Suprapubic skin (tissue), 4 donors: ENCODE data around the gene SCN7A. TPM values are rescaled to one million over a fixed set of nuclear protein-coding genes. Genes with fewer than 3 reads are reported as not detected.
A peak's percentile ranks its signal among the peaks of the same experiment; 100 is the strongest.
"Not testable (repeated sequence)": the region's sequence is repeated elsewhere in the genome, so short reads cannot be mapped to it uniquely, and the experiment has no call there.

Experiments used
- DNase-seq, 2 donors: peaks; one replicate each; pipeline ENCODE4 v3.0.0-alpha.2; 2019; ENCODE audit warnings: low spot score in 2 of 2
- H3K27ac ChIP-seq: fragments of 200-600 bp; sonication (generic); one replicate; pipeline ENCODE4 v1.5.1; 2019
- H3K27me3 ChIP-seq: fragments of 200-600 bp; sonication (generic); one replicate; pipeline ENCODE4 v1.5.1; 2019
- H3K36me3 ChIP-seq: fragments of 200-600 bp; sonication (generic); one replicate; pipeline ENCODE4 v1.5.1; 2019
- H3K4me1 ChIP-seq: fragments of 200-600 bp; sonication (generic); one replicate; pipeline ENCODE4 v1.5.1; 2019
- H3K4me3 ChIP-seq: fragments of 200-600 bp; sonication (generic); one replicate; pipeline ENCODE4 v1.5.1; 2019; ENCODE audit warnings: mild to moderate bottlenecking
- H3K9me3 ChIP-seq: fragments of 200-600 bp; sonication (generic); one replicate; pipeline ENCODE4 v1.5.1; 2019
- CTCF ChIP-seq, 2 donors: fragments of 200-600 bp in 1 of 2; fragments of 450-650 bp in 1 of 2; sonication (generic) in 1 of 2; IDR thresholded peaks; one replicate each; pipeline ENCODE4 v1.5.1; 2016 to 2019; ENCODE audit warnings: antibody characterized with exemption in 2 of 2, mild to moderate bottlenecking in 1 of 2, moderate library complexity in 1 of 2
- EP300 ChIP-seq: sonication (generic); formaldehyde crosslinking; IDR thresholded peaks from one replicate; pipeline ENCODE4 v1.6.1; 2017; ENCODE audit warnings: antibody characterized with exemption
- POLR2A ChIP-seq, 2 donors: fragments of 450-650 bp; IDR thresholded peaks; one replicate each; pipeline ENCODE4 v1.6.1; 2017; ENCODE audit warnings: antibody characterized with exemption in 2 of 2, mild to moderate bottlenecking in 2 of 2, moderate library complexity in 2 of 2
- POLR2AphosphoS5 ChIP-seq, 3 donors: sonication (generic); formaldehyde crosslinking; IDR thresholded peaks; one replicate each; pipeline ENCODE4 v1.6.1; 2017; ENCODE audit warnings: antibody characterized with exemption in 3 of 3
- WGBS: methylation state at CpG from one replicate; pipeline ENCODE4 v1.1.5; 2018; 5-methylcytosine and 5-hydroxymethylcytosine counted together
- total RNA-seq, 4 donors: library from RNA; depleted of rRNA; stranded (reverse); fragments of >200 nt; gene quantifications; one replicate each; pipeline ENCODE4 v1.1.0, GENCODE V29; 2016

Gene SCN7A
- total RNA-seq, 4 donors from 2014 or later: 2.5 to 4.6 (median 3.4) TPM

- Histone ChIP-seq H3K9me3 (no peaks in the 10 kb centered on the region), H3K4me1 (no peaks in the 10 kb centered on the region), H3K4me3 (no peak overlapping the region), H3K27me3 (no peaks in the 10 kb centered on the region), H3K27ac (no peak overlapping the region), H3K36me3 (no peaks in the 10 kb centered on the region)
- 76% methylated on average over 5 of the region's 5 CpGs for WGBS
- no peak for TF ChIP-seq EP300
- TF ChIP-seq POLR2A (IDR thresholded peaks at IDR 0.05): no peak
- no peak for TF ChIP-seq CTCF (IDR thresholded peaks at IDR 0.05)
- no peak for TF ChIP-seq POLR2AphosphoS5 (IDR thresholded peaks at IDR 0.05)
- no peak for DNase-seq
Measured at GRCh38 chr2:166468124-166469024, 25.7 kb downstream of the SCN7A start.

- H3K36me3 ChIP-seq: no peaks in the 10 kb centered on the region
- H3K9me3 ChIP-seq: no peaks in the 10 kb centered on the region
- no peaks in the 10 kb centered on the region for H3K27me3 ChIP-seq
- no peak overlapping the region for H3K4me3 ChIP-seq
- no peak for DNase-seq
- no peak overlapping the region for H3K27ac ChIP-seq
- no peak for TF ChIP-seq POLR2A (IDR thresholded peaks at IDR 0.05)
- TF ChIP-seq EP300: no peak
- no peak for TF ChIP-seq CTCF (IDR thresholded peaks at IDR 0.05)
- TF ChIP-seq POLR2AphosphoS5 (IDR thresholded peaks at IDR 0.05): no peak
- H3K4me1 ChIP-seq: no peaks in the 10 kb centered on the region
- 85% methylated on average over 1 of the region's 1 CpG for WGBS
Measured at GRCh38 chr2:166464187-166464586, 29.9 kb downstream of the SCN7A start.

GRCh38 chr2:166463640-166464039, 30.4 kb downstream of the SCN7A start:
- DNase-seq: peak in 1 of 2 donors; percentile 78
- Histone ChIP-seq H3K9me3 (no peaks in the 10 kb centered on the region), H3K4me1 (no peaks in the 10 kb centered on the region), H3K27ac (no peak overlapping the region), H3K36me3 (no peaks in the 10 kb centered on the region), H3K27me3 (no peaks in the 10 kb centered on the region), H3K4me3 (no peak overlapping the region)
- no peak for TF ChIP-seq POLR2A (IDR thresholded peaks at IDR 0.05)
- no peak for TF ChIP-seq POLR2AphosphoS5 (IDR thresholded peaks at IDR 0.05)
- no peak for TF ChIP-seq CTCF (IDR thresholded peaks at IDR 0.05)
- TF ChIP-seq EP300: no peak
- WGBS: 91% methylated on average over 5 of the region's 5 CpGs

- TF ChIP-seq POLR2AphosphoS5 (IDR thresholded peaks at IDR 0.05): no peak
- TF ChIP-seq POLR2A (IDR thresholded peaks at IDR 0.05): no peak
- TF ChIP-seq EP300: no peak
- no peak for TF ChIP-seq CTCF (IDR thresholded peaks at IDR 0.05)
- 95% methylated on average over 1 of the region's 1 CpG for WGBS
- Histone ChIP-seq H3K4me3 (no peak overlapping the region), H3K27ac (no peak overlapping the region), H3K9me3 (no peaks in the 10 kb centered on the region), H3K4me1 (no peaks in the 10 kb centered on the region), H3K27me3 (no peaks in the 10 kb centered on the region), H3K36me3 (no peaks in the 10 kb centered on the region)
- no peak for DNase-seq
Measured at GRCh38 chr2:166458674-166459073, 35.4 kb downstream of the SCN7A start.

GRCh38 chr2:166455823-166456222, 38.2 kb downstream of the SCN7A start:
- H3K4me3 ChIP-seq, H3K4me1 ChIP-seq, H3K27ac ChIP-seq, H3K9me3 ChIP-seq, H3K36me3 ChIP-seq, DNase-seq, H3K27me3 ChIP-seq: not testable (repeated sequence)
- WGBS: 92% methylated on average over 4 of the region's 4 CpGs
